HG02852 (cell line): ENCODE results near the gene MICAL2.

Experiments
- ATAC-seq: cut with Tn5 transposase; IDR thresholded peaks from one replicate; pipeline ENCODE4 v1.9.1; 2021; ENCODE audit warnings: mild to moderate bottlenecking, moderate library complexity; ENCODE audit not compliant: unreplicated experiment

MICAL2 gene

GRCh38 chr11:12202661-12203310, 92.4 kb downstream of the MICAL2 start:
- no peak for ATAC-seq

GRCh38 chr11:12204506-12204905, 94.1 kb downstream of the MICAL2 start:
- no peak for ATAC-seq

GRCh38 chr11:12205330-12205729, 94.9 kb downstream of the MICAL2 start:
- ATAC-seq = no peak

GRCh38 chr11:12206529-12206928, 96.1 kb downstream of the MICAL2 start:
- ATAC-seq = no peak

- peak; percentile 62 for ATAC-seq
Observed at GRCh38 chr11:12207384-12208150, 97.2 kb downstream of the MICAL2 start.

- no peak for ATAC-seq
Observed at GRCh38 chr11:12209096-12209495, 98.7 kb downstream of the MICAL2 start.

GRCh38 chr11:12210200-12210599, 99.8 kb downstream of the MICAL2 start:
- ATAC-seq = no peak

- peak; percentile 43 for ATAC-seq
Observed at GRCh38 chr11:12211331-12212065, 101.1 kb downstream of the MICAL2 start.

- no peak for ATAC-seq
Observed at GRCh38 chr11:12212174-12212820, 101.9 kb downstream of the MICAL2 start.

- ATAC-seq = no peak
Observed at GRCh38 chr11:12212821-12213185, 102.4 kb downstream of the MICAL2 start.

GRCh38 chr11:12213883-12214282, 103.5 kb downstream of the MICAL2 start:
- ATAC-seq = no peak

GRCh38 chr11:12214751-12215150, 104.4 kb downstream of the MICAL2 start:
- ATAC-seq = no peak

GRCh38 chr11:12215181-12215593, 104.8 kb downstream of the MICAL2 start:
- no peak for ATAC-seq

GRCh38 chr11:12216041-12216451, 105.7 kb downstream of the MICAL2 start:
- no peak for ATAC-seq

- ATAC-seq = no peak
Observed at GRCh38 chr11:12216671-12217374, 106.4 kb downstream of the MICAL2 start.

- no peak for ATAC-seq
Observed at GRCh38 chr11:12217879-12218278, 107.5 kb downstream of the MICAL2 start.

GRCh38 chr11:12218909-12219308, 108.5 kb downstream of the MICAL2 start:
- no peak for ATAC-seq

- ATAC-seq = no peak
Observed at GRCh38 chr11:12219757-12220156, 109.4 kb downstream of the MICAL2 start.

GRCh38 chr11:12220305-12220704, 109.9 kb downstream of the MICAL2 start:
- no peak for ATAC-seq

- no peak for ATAC-seq
Observed at GRCh38 chr11:12221051-12221535, 110.7 kb downstream of the MICAL2 start.
